Fibroblast of pulmonary artery (primary cell): ENCODE results near the gene NUBPL.

ENCODE experiments used
- DNase-seq: peaks from one replicate; pipeline ENCODE4 v3.0.0-alpha.2; 2010; ENCODE audit warnings: low read depth
- H3K4me3 ChIP-seq: replicated peaks from 2 replicates; pipeline ENCODE4 v1.5.1; 2011; ENCODE audit warnings: low read depth, mild to moderate bottlenecking, control low read depth, low read length, moderate library complexity
- TF ChIP-seq, protein P1 (sequence below): IDR thresholded peaks from 2 replicates; pipeline ENCODE4 v1.5.1; 2011; ENCODE audit warnings: mild to moderate bottlenecking, control low read depth, low read length, inconsistent platforms; ENCODE audit errors: missing control alignments

NUBPL gene

DNA sequence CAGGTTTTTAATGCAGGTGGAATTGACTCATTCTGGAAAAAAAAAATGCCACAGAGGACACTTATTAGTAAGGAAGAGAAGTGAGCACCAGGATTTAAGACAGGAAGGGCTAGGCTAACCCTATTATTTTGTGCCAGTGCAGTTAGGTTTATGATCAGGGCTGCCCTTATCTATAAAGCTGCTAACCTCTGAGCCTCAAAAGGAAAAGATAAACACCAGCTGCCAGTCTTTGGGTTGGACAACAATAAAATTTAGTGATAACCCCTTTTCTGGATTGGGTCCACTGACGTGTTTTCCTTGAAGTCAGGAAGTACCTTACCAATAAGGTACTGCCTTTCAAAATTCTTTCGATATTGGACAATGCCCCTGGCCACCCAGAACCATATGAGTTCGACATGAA is 128.9 kb downstream of the NUBPL start:
- DNase-seq, result no peak
- TF ChIP-seq, protein P1, sequence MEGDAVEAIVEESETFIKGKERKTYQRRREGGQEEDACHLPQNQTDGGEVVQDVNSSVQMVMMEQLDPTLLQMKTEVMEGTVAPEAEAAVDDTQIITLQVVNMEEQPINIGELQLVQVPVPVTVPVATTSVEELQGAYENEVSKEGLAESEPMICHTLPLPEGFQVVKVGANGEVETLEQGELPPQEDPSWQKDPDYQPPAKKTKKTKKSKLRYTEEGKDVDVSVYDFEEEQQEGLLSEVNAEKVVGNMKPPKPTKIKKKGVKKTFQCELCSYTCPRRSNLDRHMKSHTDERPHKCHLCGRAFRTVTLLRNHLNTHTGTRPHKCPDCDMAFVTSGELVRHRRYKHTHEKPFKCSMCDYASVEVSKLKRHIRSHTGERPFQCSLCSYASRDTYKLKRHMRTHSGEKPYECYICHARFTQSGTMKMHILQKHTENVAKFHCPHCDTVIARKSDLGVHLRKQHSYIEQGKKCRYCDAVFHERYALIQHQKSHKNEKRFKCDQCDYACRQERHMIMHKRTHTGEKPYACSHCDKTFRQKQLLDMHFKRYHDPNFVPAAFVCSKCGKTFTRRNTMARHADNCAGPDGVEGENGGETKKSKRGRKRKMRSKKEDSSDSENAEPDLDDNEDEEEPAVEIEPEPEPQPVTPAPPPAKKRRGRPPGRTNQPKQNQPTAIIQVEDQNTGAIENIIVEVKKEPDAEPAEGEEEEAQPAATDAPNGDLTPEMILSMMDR, result no peak
- H3K4me3 ChIP-seq, result no peak overlapping the region

DNA sequence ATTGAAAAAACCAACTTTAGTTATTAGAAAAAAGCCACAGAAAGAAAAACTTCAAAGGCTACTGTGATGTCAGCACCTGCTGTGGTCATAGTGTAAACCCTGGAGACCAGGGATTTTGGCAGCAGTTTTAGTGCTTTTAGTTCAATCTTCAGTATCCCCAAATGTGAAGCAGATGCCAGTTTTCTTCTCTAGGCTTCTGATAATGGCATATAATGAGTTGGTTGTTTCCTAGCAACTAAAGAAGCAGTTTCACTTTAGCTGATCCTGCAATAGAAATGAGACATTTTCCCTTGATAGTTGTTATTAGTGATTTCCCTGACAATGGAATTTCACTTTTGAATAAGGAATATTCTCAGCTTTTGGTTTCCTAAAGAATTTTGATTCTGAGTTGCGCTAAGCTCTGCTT is 131.2 kb downstream of the NUBPL start:
- no peak overlapping the region for H3K4me3 ChIP-seq
- DNase-seq, result peak; percentile 17
- TF ChIP-seq, protein P1, result no peak

DNA sequence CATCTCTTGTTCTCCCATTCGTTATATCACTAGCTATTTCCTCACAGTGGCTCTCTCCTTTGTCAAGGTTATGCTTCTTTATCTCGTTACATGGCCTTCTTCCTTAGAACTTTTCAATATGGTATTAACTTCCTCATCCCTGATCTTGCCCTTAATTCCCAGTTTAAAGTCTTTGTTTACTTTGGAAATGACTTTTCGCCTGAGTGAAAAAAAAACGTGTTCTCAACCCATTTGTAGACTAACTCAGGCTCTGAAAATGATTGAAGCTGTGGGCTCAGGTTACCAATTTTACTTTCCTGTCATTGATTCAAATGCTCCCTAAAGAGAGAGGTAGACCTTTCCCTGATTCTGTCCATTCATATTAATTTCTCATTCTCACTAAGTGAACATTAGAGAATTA is 135.2 kb downstream of the NUBPL start:
- DNase-seq, result no peak
- TF ChIP-seq, protein P1, result no peak

DNA sequence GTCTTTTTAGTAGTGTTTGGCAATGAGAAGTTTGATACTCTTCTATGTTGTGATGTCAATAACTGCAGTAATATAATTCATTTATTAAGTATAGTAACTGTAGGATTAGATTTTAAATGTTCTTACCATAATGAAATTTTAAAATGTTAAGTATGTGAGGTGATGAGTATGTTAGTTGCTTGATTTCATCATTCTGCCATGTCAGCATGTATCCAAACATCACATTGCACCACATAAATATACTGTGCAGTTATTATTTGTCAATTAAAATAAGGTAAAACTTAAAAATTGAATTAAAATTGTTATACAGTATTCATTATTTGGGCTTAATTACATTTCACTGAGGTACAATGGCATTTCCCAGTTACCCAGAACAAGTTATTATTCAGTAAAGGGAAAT is 138.6 kb downstream of the NUBPL start:
- DNase-seq, result no peak
- TF ChIP-seq, protein P1, result no peak
- H3K4me3 ChIP-seq, result no peak overlapping the region

More for the DNA sequence above, 135.2 kb downstream of the NUBPL start:
- H3K4me3 ChIP-seq, result no peak overlapping the region

DNA sequence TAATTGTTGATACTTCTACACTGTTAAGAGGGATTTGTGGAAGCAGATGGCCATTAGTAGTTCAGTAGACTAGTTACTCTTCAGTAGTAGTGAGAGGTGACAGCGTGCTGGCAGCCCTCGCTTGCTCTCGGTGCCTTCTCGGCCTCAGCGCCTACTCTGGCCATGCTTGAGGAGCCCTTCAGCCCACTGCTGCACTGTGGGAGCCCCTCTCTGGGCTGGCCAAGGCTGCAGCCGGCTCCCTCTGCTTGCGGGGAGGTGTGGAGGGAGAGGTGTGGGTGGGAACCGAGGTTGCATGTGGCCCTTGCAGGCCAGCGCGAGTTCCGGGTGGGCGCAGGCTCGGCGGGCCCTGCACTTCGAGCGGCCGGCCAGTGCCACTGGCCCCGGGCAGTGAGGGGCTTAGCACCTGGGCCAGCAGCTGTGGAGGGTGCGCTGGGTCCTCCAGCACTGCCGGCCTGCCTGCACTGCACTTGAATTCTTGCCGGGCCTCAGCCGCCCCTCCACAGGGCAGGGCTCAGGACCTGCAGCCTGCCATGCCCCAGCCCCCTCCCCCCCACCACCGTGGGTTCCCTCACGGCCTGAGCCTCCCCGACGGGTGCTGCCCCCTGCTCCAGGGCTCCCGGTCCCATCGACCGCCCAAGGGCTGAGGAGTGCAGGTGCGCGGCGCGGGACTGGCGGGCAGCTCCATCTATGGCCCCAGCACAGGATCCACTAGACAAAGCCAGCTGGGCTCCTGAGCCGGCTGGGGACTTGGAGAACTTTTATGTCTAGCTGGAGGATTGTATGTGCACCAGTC is 139.3 kb downstream of the NUBPL start:
- no peak overlapping the region for H3K4me3 ChIP-seq
- TF ChIP-seq, protein P1, result no peak
- no peak for DNase-seq

DNA sequence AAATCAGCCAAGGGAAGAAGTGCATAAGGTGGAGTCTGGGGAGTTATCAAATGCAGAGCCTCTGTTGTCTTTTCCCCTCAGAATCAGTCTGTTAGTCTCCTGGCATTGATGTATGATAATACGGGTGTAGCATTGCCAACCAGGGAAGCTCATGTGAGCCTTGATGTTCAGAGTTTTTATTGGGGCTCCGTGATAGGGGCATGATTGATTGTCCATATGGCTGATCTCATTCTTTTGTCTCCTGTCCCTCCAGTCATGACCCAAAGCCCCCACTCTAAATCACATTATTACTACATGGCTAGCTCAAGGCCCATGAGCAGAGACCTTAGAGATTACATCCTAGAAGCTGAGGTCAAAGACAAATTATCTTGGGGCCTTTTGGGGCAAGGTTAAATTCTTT is 140.9 kb downstream of the NUBPL start:
- no peak for DNase-seq

More for the DNA sequence above, 140.9 kb downstream of the NUBPL start:
- TF ChIP-seq, protein P1, result no peak
- H3K4me3 ChIP-seq, result no peak overlapping the region
